PC-9 (cell line): Measurements from ENCODE around the gene LRRC4C. TPM values are rescaled to one million over a fixed set of nuclear protein-coding genes. Genes with fewer than 3 reads are reported as not detected.

Experiments used
- BruUV-seq: library from RNA; stranded (reverse); fragments of 400-500 nt; replicated peaks from 2 replicates; lab custom pipeline; 2021; lab: Mats Ljungman, UMichigan
- CTCF ChIA-PET: fragments of 300-600 bp; sonication (Branson Sonifier 250); formaldehyde crosslinking; loops from one replicate; lab custom pipeline; 2022; ENCODE audit warnings: antibody characterized with exemption; lab: Charles Lee
- POLR2A ChIA-PET: fragments of 300-600 bp; sonication (Branson Sonifier 250); formaldehyde crosslinking; loops from one replicate; lab custom pipeline; 2022; ENCODE audit warnings: antibody characterized with exemption; ENCODE audit not compliant: unreplicated experiment; lab: Charles Lee
- DNase-seq, 2 experiments: peaks; one replicate each; pipeline versions ENCODE4 v3.0.0 to v3.0.0-alpha.2; 2015 to 2022; ENCODE audit warnings: mixed read lengths in 1 of 2
- H2AFZ ChIP-seq: fragments of 200-600 bp; sonication (generic); 2 replicates; pipeline ENCODE4 v1.8.1; 2017; ENCODE audit warnings: antibody characterized with exemption
- H3F3A ChIP-seq: fragments of 200-600 bp; sonication (generic); 2 replicates; pipeline ENCODE4 v1.8.1; 2017; ENCODE audit warnings: antibody characterized with exemption, mild to moderate bottlenecking, low read depth; ENCODE audit not compliant: insufficient read depth
- H3K27ac ChIP-seq: fragments of 200-600 bp; sonication (generic); 2 replicates; pipeline ENCODE4 v1.6.1; 2016; ENCODE audit warnings: mixed run types
- H3K27me3 ChIP-seq: fragments of 200-600 bp; sonication (generic); 2 replicates; pipeline ENCODE4 v1.6.1; 2016; ENCODE audit warnings: low read depth, mixed run types; ENCODE audit not compliant: insufficient read depth
- H3K36me3 ChIP-seq: fragments of 200-600 bp; sonication (generic); 2 replicates; pipeline ENCODE4 v1.6.1; 2016; ENCODE audit warnings: low read depth, mixed run types
- H3K4me1 ChIP-seq: fragments of 200-600 bp; sonication (generic); replicated peaks from 2 replicates; pipeline ENCODE4 v1.6.1; 2016; ENCODE audit warnings: mixed run types; ENCODE audit not compliant: insufficient read depth
- H3K4me2 ChIP-seq: fragments of 200-600 bp; sonication (generic); 2 replicates; pipeline ENCODE4 v1.6.1; 2017; ENCODE audit warnings: mixed run types
- H3K4me3 ChIP-seq: fragments of 200-600 bp; sonication (generic); 2 replicates; pipeline ENCODE4 v1.6.1; 2016; ENCODE audit warnings: mixed run types
- H3K79me2 ChIP-seq: fragments of 200-600 bp; sonication (generic); 2 replicates; pipeline ENCODE4 v1.6.1; 2017; ENCODE audit warnings: low read depth, mixed run types
- H3K9me2 ChIP-seq: fragments of 200-600 bp; sonication (generic); 2 replicates; pipeline ENCODE4 v1.8.1; 2017; ENCODE audit warnings: mild to moderate bottlenecking; ENCODE audit not compliant: insufficient read depth
- H3K9me3 ChIP-seq: fragments of 200-600 bp; sonication (generic); 2 replicates; pipeline ENCODE4 v1.8.1; 2016; ENCODE audit warnings: low read depth; ENCODE audit not compliant: insufficient read depth
- H4K20me1 ChIP-seq: fragments of 200-600 bp; sonication (generic); 2 replicates; pipeline ENCODE4 v1.8.1; 2017; ENCODE audit not compliant: insufficient read depth
- EZH2 ChIP-seq: fragments of 200-600 bp; sonication (generic); IDR thresholded peaks from 2 replicates; pipeline ENCODE4 v1.8.0; 2017; ENCODE audit warnings: antibody characterized with exemption, low read depth
- intact Hi-C: fragments of 100-400 bp; cut with micrococcal nuclease; formaldehyde crosslinking; loops from one replicate; pipeline ENCODE4 v1.10.0; 2022; ENCODE audit not compliant: unreplicated experiment
- total RNA-seq: library from RNA; stranded (reverse); gene quantifications from 2 replicates; pipeline ENCODE4 v1.2.3, GENCODE V29; 2021
- TF ChIP-seq, protein P1 (sequence below): fragments of 200-600 bp; sonication (generic); conservative IDR thresholded peaks from 2 replicates; pipeline ENCODE4 v1.6.1; 2017; ENCODE audit warnings: mixed run types, antibody characterized with exemption, mild to moderate bottlenecking, moderate library complexity

The LRRC4C gene
- total RNA-seq, 1 experiment from 2014 or later, result not detected

DNA sequence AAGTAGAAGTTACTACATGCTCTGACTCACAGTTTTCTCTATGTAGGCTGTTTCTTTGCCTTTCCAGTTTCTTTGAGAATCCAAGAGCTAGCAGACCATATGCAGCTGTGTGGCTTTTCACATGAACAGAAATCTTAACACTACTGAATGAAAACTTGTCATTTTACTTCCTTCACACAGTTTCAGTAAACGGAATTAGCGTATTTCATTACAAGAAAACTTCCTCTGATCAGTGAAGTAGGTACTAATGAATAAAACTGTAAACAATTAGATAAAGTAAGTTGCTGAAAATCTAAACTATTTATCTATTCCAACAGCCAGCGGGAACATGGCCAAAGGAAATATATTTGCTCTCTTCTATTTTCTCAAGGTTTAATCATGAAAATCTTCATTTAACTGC is 953.2 kb downstream of the LRRC4C start:
- H2AFZ ChIP-seq, result no peak overlapping the region
- intact Hi-C loops, result no loop called here
- POLR2A ChIA-PET, result no interaction called here
- no peaks in the 10 kb centered on the region for H3K36me3 ChIP-seq
- TF ChIP-seq, protein P1, sequence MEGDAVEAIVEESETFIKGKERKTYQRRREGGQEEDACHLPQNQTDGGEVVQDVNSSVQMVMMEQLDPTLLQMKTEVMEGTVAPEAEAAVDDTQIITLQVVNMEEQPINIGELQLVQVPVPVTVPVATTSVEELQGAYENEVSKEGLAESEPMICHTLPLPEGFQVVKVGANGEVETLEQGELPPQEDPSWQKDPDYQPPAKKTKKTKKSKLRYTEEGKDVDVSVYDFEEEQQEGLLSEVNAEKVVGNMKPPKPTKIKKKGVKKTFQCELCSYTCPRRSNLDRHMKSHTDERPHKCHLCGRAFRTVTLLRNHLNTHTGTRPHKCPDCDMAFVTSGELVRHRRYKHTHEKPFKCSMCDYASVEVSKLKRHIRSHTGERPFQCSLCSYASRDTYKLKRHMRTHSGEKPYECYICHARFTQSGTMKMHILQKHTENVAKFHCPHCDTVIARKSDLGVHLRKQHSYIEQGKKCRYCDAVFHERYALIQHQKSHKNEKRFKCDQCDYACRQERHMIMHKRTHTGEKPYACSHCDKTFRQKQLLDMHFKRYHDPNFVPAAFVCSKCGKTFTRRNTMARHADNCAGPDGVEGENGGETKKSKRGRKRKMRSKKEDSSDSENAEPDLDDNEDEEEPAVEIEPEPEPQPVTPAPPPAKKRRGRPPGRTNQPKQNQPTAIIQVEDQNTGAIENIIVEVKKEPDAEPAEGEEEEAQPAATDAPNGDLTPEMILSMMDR, result no peak
- TF ChIP-seq EZH2, result no peak
- no peak for DNase-seq
- H3K27ac ChIP-seq, result no peak overlapping the region
- H3K9me2 ChIP-seq, result no peaks in the 10 kb centered on the region
- H4K20me1 ChIP-seq, result no peaks in the 10 kb centered on the region
- H3K4me2 ChIP-seq, result no peak overlapping the region
- H3K9me3 ChIP-seq, result no peaks in the 10 kb centered on the region
- no peak overlapping the region for H3K4me3 ChIP-seq
- BruUV-seq, result no TSS peak
- H3K27me3 ChIP-seq, result no peaks in the 10 kb centered on the region
- CTCF ChIA-PET, result no interaction called here
- H3K4me1 ChIP-seq, result no peaks in the 10 kb centered on the region
- no peaks in the 10 kb centered on the region for H3F3A ChIP-seq
- H3K79me2 ChIP-seq, result no peaks in the 10 kb centered on the region

DNA sequence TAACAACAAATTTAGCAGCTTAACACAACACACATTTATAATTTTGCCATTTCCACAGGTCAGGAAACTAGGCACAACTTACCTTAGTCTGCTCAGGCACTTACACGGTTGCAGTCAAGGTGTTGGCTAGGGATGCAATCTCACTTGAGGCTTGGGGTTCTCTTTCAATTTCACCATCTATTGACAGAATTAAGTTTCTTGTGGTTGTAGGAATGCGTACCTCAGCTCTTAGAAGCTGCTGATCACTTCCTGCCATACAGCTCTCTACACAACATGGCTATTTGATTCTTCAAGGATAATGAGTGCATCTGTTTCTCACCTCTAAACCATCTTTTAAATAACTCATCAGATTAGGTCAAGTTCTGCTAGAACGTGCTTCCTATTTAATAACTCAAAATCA is 968.1 kb downstream of the LRRC4C start:
- H3K27ac ChIP-seq, result no peak overlapping the region
- ChIA-PET CTCF (no interaction called here), POLR2A (no interaction called here)
- no peak for DNase-seq
- H2AFZ ChIP-seq, result no peak overlapping the region
- no peaks in the 10 kb centered on the region for H3F3A ChIP-seq
- TF ChIP-seq, protein P1, result no peak
- TF ChIP-seq EZH2, result no peak
- H3K79me2 ChIP-seq, result no peaks in the 10 kb centered on the region
- H3K4me3 ChIP-seq, result no peak overlapping the region
- no peaks in the 10 kb centered on the region for H4K20me1 ChIP-seq
- intact Hi-C loops, result no loop called here
- peaks cover 7% of the 10 kb centered on the region; the same call in 1 of the 2 replicates for H3K9me2 ChIP-seq
- H3K4me1 ChIP-seq, result no peaks in the 10 kb centered on the region
- no peak overlapping the region for H3K4me2 ChIP-seq
- 0 out of 2 replicates have a peak, but pooled peaks cover 4% of the 10 kb centered on the region for H3K27me3 ChIP-seq
- no peaks in the 10 kb centered on the region for H3K9me3 ChIP-seq
- no TSS peak for BruUV-seq
- no peaks in the 10 kb centered on the region for H3K36me3 ChIP-seq

GRCh38 chr11:40467771-40468170 is 991.7 kb downstream of the LRRC4C start:
- H3K27me3 ChIP-seq, result 0 out of 2 replicates have a peak, but pooled peaks cover 6% of the 10 kb centered on the region
- H3K4me2 ChIP-seq, result no peak overlapping the region
- H3K9me3 ChIP-seq, result no peaks in the 10 kb centered on the region
- H3F3A ChIP-seq, result no peaks in the 10 kb centered on the region
- ChIA-PET POLR2A (no interaction called here), CTCF (no interaction called here)
- no peaks in the 10 kb centered on the region for H3K36me3 ChIP-seq
- no peaks in the 10 kb centered on the region for H3K79me2 ChIP-seq
- no peak overlapping the region for H3K27ac ChIP-seq
- intact Hi-C loops, result no loop called here
- H3K4me1 ChIP-seq, result no peaks in the 10 kb centered on the region
- no peaks in the 10 kb centered on the region for H3K9me2 ChIP-seq
- no TSS peak for BruUV-seq
- no peak for DNase-seq
- no peak overlapping the region for H3K4me3 ChIP-seq
- no peak for TF ChIP-seq EZH2
- TF ChIP-seq, protein P1, result no peak
- no peaks in the 10 kb centered on the region for H4K20me1 ChIP-seq
- H2AFZ ChIP-seq, result no peak overlapping the region
